H1 (cell line): Measurements from ENCODE around the gene ABI3. TPM values are rescaled to one million over a fixed set of nuclear protein-coding genes. Genes with fewer than 3 reads are reported as not detected.

ENCODE experiments used
- CTCF ChIA-PET: fragments of 300-600 bp; sonication (Branson Sonifier 250); formaldehyde crosslinking; loops from one replicate; lab custom pipeline; 2021; ENCODE audit not compliant: partially characterized antibody; lab: Charles Lee
- POLR2A ChIA-PET: fragments of 300-600 bp; sonication (Branson Sonifier 250); formaldehyde crosslinking; loops from one replicate; lab custom pipeline; 2021; ENCODE audit warnings: inconsistent platforms; ENCODE audit not compliant: partially characterized antibody; lab: Charles Lee
- DNase-seq, 2 experiments: peaks; one replicate each; pipeline versions ENCODE4 v3.0.0 to v3.0.0-alpha.2; 2010 to 2022; ENCODE audit warnings: low spot score in 2 of 2, low read depth in 1 of 2, mixed read lengths in 1 of 2
- FAIRE-seq: peaks from 2 replicates; lab custom pipeline; 2011; peaks lifted over from hg19 to GRCh38; lab: Jason Lieb, UNC
- H2AFZ ChIP-seq: 2 replicates; pipeline ENCODE4 v1.8.1; 2012; ENCODE audit warnings: low read length, inconsistent platforms
- H2AK5ac ChIP-seq: 2 replicates; pipeline ENCODE4 v1.6.1; 2013; ENCODE audit warnings: low read depth, low read length
- H2BK120ac ChIP-seq: replicated peaks from 2 replicates; pipeline ENCODE3; 2013; ENCODE audit warnings: low read depth, low read length, inconsistent platforms
- H2BK12ac ChIP-seq: 2 replicates; pipeline ENCODE4 v1.6.1; 2013; ENCODE audit warnings: low read depth, low read length
- H2BK15ac ChIP-seq: 2 replicates; pipeline ENCODE4 v1.6.1; 2013; ENCODE audit warnings: low read length
- H2BK20ac ChIP-seq: 2 replicates; pipeline ENCODE4 v1.6.1; 2013; ENCODE audit warnings: low read length
- H2BK5ac ChIP-seq: 2 replicates; pipeline ENCODE4 v1.6.1; 2013; ENCODE audit warnings: low read depth, low read length
- H3K14ac ChIP-seq: 2 replicates; pipeline ENCODE4 v1.6.1; 2013; ENCODE audit warnings: inconsistent platforms; ENCODE audit not compliant: insufficient read length
- H3K18ac ChIP-seq: 2 replicates; pipeline ENCODE4 v1.6.1; 2013; ENCODE audit warnings: low read length; ENCODE audit errors: extremely low read depth
- H3K23ac ChIP-seq: 2 replicates; pipeline ENCODE4 v1.6.1; 2013; ENCODE audit warnings: inconsistent platforms; ENCODE audit not compliant: insufficient read length
- H3K23me2 ChIP-seq: 2 replicates; pipeline ENCODE4 v1.6.1; 2013; ENCODE audit warnings: low read depth, low read length
- H3K27ac ChIP-seq: 2 replicates; pipeline ENCODE4 v1.6.1; 2011; ENCODE audit warnings: low read depth, low read length, inconsistent platforms
- H3K27me3 ChIP-seq, 4 experiments: replicated peaks in 1 of 4; 1 replicate in 1 of 4; 2 replicates in 3 of 4; pipeline versions ENCODE4 v1.6.1 to v1.8.1; 2011 to 2013; ENCODE audit warnings: low read length in 3 of 4, mild to moderate bottlenecking in 3 of 4, inconsistent platforms in 2 of 4, mixed read lengths in 2 of 4, moderate library complexity in 1 of 4; ENCODE audit not compliant: control insufficient read depth in 3 of 4, insufficient read depth in 3 of 4; ENCODE audit errors: extremely low read depth in 1 of 4
- H3K36me3 ChIP-seq, 4 experiments: 2 replicates each; pipeline versions ENCODE4 v1.6.1 to v1.8.1; 2011 to 2013; ENCODE audit warnings: mild to moderate bottlenecking in 4 of 4, low read length in 3 of 4, moderate library complexity in 2 of 4, control low read depth in 1 of 4, inconsistent platforms in 1 of 4; ENCODE audit not compliant: insufficient read depth in 4 of 4, control insufficient read depth in 2 of 4
- H3K4ac ChIP-seq: replicated peaks from 2 replicates; pipeline ENCODE3; 2013; ENCODE audit warnings: low read length, low read depth, mixed read lengths, inconsistent platforms; ENCODE audit not compliant: insufficient read length
- H3K4me1 ChIP-seq, 4 experiments: replicated peaks in 1 of 4; 1 replicate in 1 of 4; 2 replicates in 3 of 4; pipeline versions ENCODE4 v1.6.1 to v1.8.1; 2011 to 2013; ENCODE audit warnings: low read length in 3 of 4, inconsistent platforms in 2 of 4, mixed read lengths in 1 of 4; ENCODE audit not compliant: insufficient read depth in 4 of 4, control insufficient read depth in 3 of 4
- H3K4me2 ChIP-seq, 2 experiments: 2 replicates each; pipeline versions ENCODE4 v1.6.1 to v1.8.1; 2011 to 2013; ENCODE audit warnings: low read depth in 2 of 2, low read length in 2 of 2, control low read depth in 1 of 2, inconsistent platforms in 1 of 2, mild to moderate bottlenecking in 1 of 2; ENCODE audit not compliant: insufficient read depth in 1 of 2
- H3K4me3 ChIP-seq, 4 experiments: fragments of 200-600, 300-600 bp in 1 of 4; sonication (generic), shearing (Covaris generic), sonication (Bioruptor Twin) in 1 of 4; 2 replicates each; pipeline versions ENCODE4 v1.5.1 to v1.8.1; 2011 to 2016; ENCODE audit warnings: low read length in 4 of 4, low read depth in 3 of 4, control low read depth in 2 of 4, inconsistent platforms in 2 of 4, mild to moderate bottlenecking in 2 of 4, mixed read lengths in 1 of 4, moderate library complexity in 1 of 4; ENCODE audit not compliant: insufficient read depth in 2 of 4; ENCODE audit errors: extremely low read depth in 1 of 4
- H3K56ac ChIP-seq: replicated peaks from 2 replicates; pipeline ENCODE3; 2013; ENCODE audit warnings: low read depth, mild to moderate bottlenecking, mixed read lengths, low read length, inconsistent platforms; ENCODE audit not compliant: insufficient read length
- H3K79me1 ChIP-seq: 2 replicates; pipeline ENCODE4 v1.6.1; 2013; ENCODE audit warnings: low read depth, low read length, control low read depth
- H3K79me2 ChIP-seq, 2 experiments: 2 replicates each; pipeline versions ENCODE4 v1.6.1 to v1.8.1; 2012 to 2013; ENCODE audit warnings: low read length in 2 of 2, mild to moderate bottlenecking in 2 of 2, inconsistent platforms in 1 of 2; ENCODE audit not compliant: insufficient read depth in 2 of 2, control insufficient read depth in 1 of 2
- H3K9ac ChIP-seq, 4 experiments: replicated peaks in 1 of 4; 1 replicate in 1 of 4; 2 replicates in 3 of 4; pipeline versions ENCODE4 v1.6.1 to v1.8.1; 2011 to 2013; ENCODE audit warnings: low read depth in 3 of 4, low read length in 3 of 4, control low read depth in 2 of 4, mild to moderate bottlenecking in 2 of 4, moderate library complexity in 2 of 4, inconsistent platforms in 1 of 4; ENCODE audit errors: extremely low read depth in 1 of 4
- H3K9me3 ChIP-seq, 2 experiments: 2 replicates each; pipeline versions ENCODE4 v1.6.1 to v1.8.1; 2012 to 2013; ENCODE audit warnings: mild to moderate bottlenecking in 2 of 2, moderate library complexity in 2 of 2, control low read depth in 1 of 2, inconsistent platforms in 1 of 2, low read depth in 1 of 2, low read length in 1 of 2, mixed read lengths in 1 of 2; ENCODE audit not compliant: insufficient read depth in 2 of 2
- H4K20me1 ChIP-seq, 2 experiments: replicated peaks in 1 of 2; 2 replicates each; pipeline versions ENCODE3 to v1.8.1; 2011 to 2013; ENCODE audit warnings: inconsistent platforms in 2 of 2, low read length in 2 of 2, mild to moderate bottlenecking in 1 of 2; ENCODE audit not compliant: insufficient read depth in 2 of 2, control insufficient read depth in 1 of 2
- H4K5ac ChIP-seq: 2 replicates; pipeline ENCODE4 v1.6.1; 2013; ENCODE audit warnings: low read length, low read depth, mixed read lengths, inconsistent platforms; ENCODE audit not compliant: insufficient read length
- H4K8ac ChIP-seq: 2 replicates; pipeline ENCODE4 v1.8.0; 2013; ENCODE audit warnings: mild to moderate bottlenecking, moderate library complexity, low read length, inconsistent platforms; ENCODE audit not compliant: insufficient read depth; ENCODE audit errors: extremely low read depth
- H4K91ac ChIP-seq: replicated peaks from 2 replicates; pipeline ENCODE3; 2013; ENCODE audit warnings: low read length, mixed read lengths, inconsistent platforms; ENCODE audit not compliant: insufficient read length
- EGR1 ChIP-seq: IDR thresholded peaks from 2 replicates; pipeline ENCODE4 v1.6.1; 2011; ENCODE audit warnings: low read depth, low read length, borderline replicate concordance
- POLR2AphosphoS5 ChIP-seq: IDR thresholded peaks from 2 replicates; pipeline ENCODE4 v1.6.1; 2011; ENCODE audit warnings: low read depth, low read length
- WGBS, 2 experiments: shearing (Covaris generic) in 1 of 2; methylation state at CpG; one replicate each; pipeline versions ENCODE4 v1.1.6 to v1.1.7; 2013 to 2015; ENCODE audit warnings: low lambda C conversion rate in 2 of 2, mixed read lengths in 2 of 2, inconsistent platforms in 1 of 2, low coverage in 1 of 2, missing lambda C conversion rate in 1 of 2; ENCODE audit not compliant: insufficient replicate concordance in 2 of 2, insufficient coverage in 1 of 2, insufficient read length in 1 of 2; ENCODE audit errors: extremely low coverage in 1 of 2, missing lambda C conversion rate in 1 of 2; 5-methylcytosine and 5-hydroxymethylcytosine counted together
- polyA plus RNA-seq, 7 experiments: library from polyadenylated mRNA; depleted of rRNA in 3 of 7; stranded (reverse) in 5 of 7; unstranded in 2 of 7; fragments of >200 nt in 5 of 7; fragments of 200-250 nt in 2 of 7; gene quantifications; 1 replicate in 5 of 7; 2 replicates in 1 of 7; 4 replicates in 1 of 7; pipeline versions ENCODE4 v1.2.1 to v1.2.3, GENCODE V29; 2011 to 2013; ENCODE audit warnings: missing spikeins in 2 of 7, mixed read lengths in 2 of 7
- total RNA-seq: library from RNA; stranded (reverse); fragmentation: NEBNext Ultra II Directional; extraction: Animal tissue kit (Norgen Biotek cat#: 25700); gene quantifications from 2 replicates; pipeline ENCODE4 v1.2.1, GENCODE V29; 2021

The ABI3 gene
- total and polyA plus RNA-seq, 2 of the 8 experiments (the other 6 are each of a cell fraction or from before 2014, with no cell fraction given): 1.3 to 2.5 TPM

- Histone ChIP-seq H3K79me1 (no peaks in the 10 kb centered on the region), H3K23ac (no peak overlapping the region), H4K91ac (no peak overlapping the region), H2BK20ac (no peak overlapping the region), H4K8ac (no peak overlapping the region), H2BK15ac (no peak overlapping the region), H3K14ac (no peak overlapping the region), H3K4me3 (no peak overlapping the region), H3K36me3 (no peaks in the 10 kb centered on the region), H2AK5ac (no peak overlapping the region), H3K18ac (no peak overlapping the region), H4K20me1 (no peaks in the 10 kb centered on the region), H3K4ac (no peak overlapping the region), H2BK12ac (no peak overlapping the region), H3K27ac (no peak overlapping the region), H2AFZ (no peak overlapping the region), H3K9ac (no peak overlapping the region), H4K5ac (no peak overlapping the region), H3K79me2 (no peaks in the 10 kb centered on the region), H3K4me1 (peaks cover 0 to 3% (median 1%) of the 10 kb centered on the region in 4 experiments; a peak in 1 of 7 replicates), H3K56ac (no peak overlapping the region), H3K27me3 (peaks cover 2 to 16% (median 13%) of the 10 kb centered on the region in 4 experiments; a peak in 6 of 7 replicates), H3K4me2 (no peak overlapping the region), H2BK120ac (no peak overlapping the region), H3K9me3 (no peaks in the 10 kb centered on the region), H2BK5ac (no peak overlapping the region), H3K23me2 (peaks cover 6% of the 10 kb centered on the region; the same call in 1 of the 2 replicates)
- DNase-seq (no peak), FAIRE-seq (no peak)
- ChIA-PET CTCF (interaction anchor here (1.5 to 3.1 kb wide), 2 partner anchors 33 to 108 kb away, joined by 4 to 13 read pairs; no protein-coding TSS in a partner anchor), POLR2A (no interaction called here)
- 88% methylated on average over 3 of the region's 3 CpGs; no CpG with 5 or more reads in 1 of the 2 experiments for WGBS, 2 experiments
- TF ChIP-seq EGR1 (no peak), POLR2AphosphoS5 (no peak)
Observed at GRCh38 chr17:49258394-49258793, 47.9 kb downstream of the ABI3 start.
